Ovary (tissue), 9 donors: ENCODE results near the gene F2RL2. TPM values are rescaled to one million over a fixed set of nuclear protein-coding genes. Genes with fewer than 3 reads are reported as not detected.

Experiments used
- DNase-seq, 5 donors: peaks; one replicate each; pipeline ENCODE4 v3.0.0-alpha.2; 2019 to 2020
- H3K27ac ChIP-seq, 2 donors: fragments of 200-600 bp; one replicate each; pipeline versions ENCODE4 v1.5.1 to v1.8.0; 2019 to 2022
- H3K27me3 ChIP-seq: fragments of 200-600 bp; one replicate; pipeline ENCODE4 v1.8.0; 2022
- H3K36me3 ChIP-seq: fragments of 200-600 bp; sonication (generic); one replicate; pipeline ENCODE4 v1.5.1; 2019
- H3K4me1 ChIP-seq: one replicate; pipeline ENCODE4 v1.8.1; 2013; ENCODE audit warnings: mild to moderate bottlenecking, moderate library complexity; ENCODE audit not compliant: insufficient read depth
- H3K4me3 ChIP-seq: fragments of 200-600 bp; sonication (generic); one replicate; pipeline ENCODE4 v1.5.1; 2017
- H3K9me3 ChIP-seq, 2 donors: fragments of 200-600 bp in 1 of 2; sonication (generic) in 1 of 2; one replicate each; pipeline versions ENCODE4 v1.5.1 to v1.8.1; 2013 to 2019; ENCODE audit warnings: mild to moderate bottlenecking in 1 of 2, moderate library complexity in 1 of 2
- EP300 ChIP-seq: sonication (generic); formaldehyde crosslinking; IDR thresholded peaks from one replicate; pipeline ENCODE4 v1.6.1; 2017; ENCODE audit warnings: antibody characterized with exemption
- POLR2A ChIP-seq: fragments of 450-650 bp; IDR thresholded peaks from one replicate; pipeline ENCODE4 v1.6.1; 2017; ENCODE audit warnings: antibody characterized with exemption, mild to moderate bottlenecking, moderate library complexity
- WGBS, 3 donors: extraction: QIAGEN DNeasy Blood & Tissue Kit in 1 of 3; methylation state at CpG; one replicate each; pipeline versions ENCODE4 v1.1.5 to v1.1.7; 2013 to 2017; 5-methylcytosine and 5-hydroxymethylcytosine counted together
- intact Hi-C, 4 donors: fragments of 100-400 bp; cut with DNase I; formaldehyde crosslinking; loops; one replicate each; pipeline versions ENCODE4 v1.11.0 to v1.15.1; 2022 to 2023
- polyA plus RNA-seq, 2 donors: library from polyadenylated mRNA; stranded (reverse); fragments of 200-250 nt in 1 of 2; fragments of 350-450 nt in 1 of 2; fragmentation: Illumina TruSeq in 1 of 2; extraction: RNeasy Lipid Tissue Mini Kit (QIAGEN cat#74804) in 1 of 2; gene quantifications; one replicate each; pipeline ENCODE4 v1.2.3, GENCODE V29; 2013 to 2014
- total RNA-seq, 7 donors: library from RNA; depleted of rRNA in 2 of 7; stranded (reverse); fragments of >200 nt in 2 of 7; fragmentation: NEBNext Ultra II Directional in 3 of 7; extraction: Animal tissue kit (Norgen Biotek cat#: 25700) in 3 of 7; gene quantifications; one replicate each; pipeline versions ENCODE4 v1.1.0 to v1.2.4, GENCODE V29; 2016 to 2023
- TF ChIP-seq, protein P1 (sequence below), 3 donors: fragments of 450-650 bp in 2 of 3; fragments of 200-600 bp in 1 of 3; IDR thresholded peaks; one replicate each; pipeline versions ENCODE4 v1.5.1 to v1.8.0; 2016 to 2022; ENCODE audit warnings: antibody characterized with exemption in 3 of 3, mild to moderate bottlenecking in 1 of 3
- donor health status: DM: no; HTN: no; CAD: no; lungs with moderate emphysema.
- donor health status: DM: no; HTN: no; CAD: no.
- donor health status: Bipolar disorder and iron deficiency.
- donor health status: DM: yes; HTN: yes; CAD: no.
- donor health status: DM: no; HTN: no; CAD: no.
- donor health status: DM: yes; HTN: yes; CAD: no.

The F2RL2 gene
- total and polyA plus RNA-seq, 9 donors, result 0.06 to 0.97 (median 0.15) TPM; not detected in 4

DNA sequence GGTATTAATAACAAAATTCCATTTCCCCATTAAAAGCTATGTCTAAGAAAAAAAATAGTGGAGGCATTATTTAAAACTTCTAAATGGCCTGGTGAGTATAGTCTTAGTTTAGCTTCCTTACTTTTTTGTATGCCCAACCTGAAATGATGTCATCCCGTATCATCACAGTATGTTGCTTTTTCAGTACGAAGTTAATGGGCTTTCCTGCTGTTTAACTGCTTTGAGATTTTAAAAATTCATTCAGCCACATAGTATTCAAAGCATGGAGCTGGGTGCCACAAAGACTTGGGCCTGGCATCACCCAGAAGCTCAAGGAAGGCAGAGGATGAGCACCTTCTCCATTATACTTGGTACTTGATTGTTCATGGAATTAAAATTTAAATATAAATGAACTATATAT lies 7.4 kb downstream of the F2RL2 start:
- DNase-seq, result no peak
- Histone ChIP-seq H3K4me3 (no peak overlapping the region), H3K36me3 (no peaks in the 10 kb centered on the region), H3K27me3 (no peaks in the 10 kb centered on the region), H3K9me3 (no peaks in the 10 kb centered on the region), H3K4me1 (no peaks in the 10 kb centered on the region), H3K27ac (no peak overlapping the region)
- intact Hi-C loops, result no loop called here
- TF ChIP-seq, protein P1, sequence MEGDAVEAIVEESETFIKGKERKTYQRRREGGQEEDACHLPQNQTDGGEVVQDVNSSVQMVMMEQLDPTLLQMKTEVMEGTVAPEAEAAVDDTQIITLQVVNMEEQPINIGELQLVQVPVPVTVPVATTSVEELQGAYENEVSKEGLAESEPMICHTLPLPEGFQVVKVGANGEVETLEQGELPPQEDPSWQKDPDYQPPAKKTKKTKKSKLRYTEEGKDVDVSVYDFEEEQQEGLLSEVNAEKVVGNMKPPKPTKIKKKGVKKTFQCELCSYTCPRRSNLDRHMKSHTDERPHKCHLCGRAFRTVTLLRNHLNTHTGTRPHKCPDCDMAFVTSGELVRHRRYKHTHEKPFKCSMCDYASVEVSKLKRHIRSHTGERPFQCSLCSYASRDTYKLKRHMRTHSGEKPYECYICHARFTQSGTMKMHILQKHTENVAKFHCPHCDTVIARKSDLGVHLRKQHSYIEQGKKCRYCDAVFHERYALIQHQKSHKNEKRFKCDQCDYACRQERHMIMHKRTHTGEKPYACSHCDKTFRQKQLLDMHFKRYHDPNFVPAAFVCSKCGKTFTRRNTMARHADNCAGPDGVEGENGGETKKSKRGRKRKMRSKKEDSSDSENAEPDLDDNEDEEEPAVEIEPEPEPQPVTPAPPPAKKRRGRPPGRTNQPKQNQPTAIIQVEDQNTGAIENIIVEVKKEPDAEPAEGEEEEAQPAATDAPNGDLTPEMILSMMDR (IDR thresholded peaks at IDR 0.05), result no peak
- no peak for TF ChIP-seq POLR2A
- TF ChIP-seq EP300, result no peak
- WGBS, 3 donors, result 83 to 88% (median 85%) methylated on average over 2 of the region's 2 CpGs

DNA sequence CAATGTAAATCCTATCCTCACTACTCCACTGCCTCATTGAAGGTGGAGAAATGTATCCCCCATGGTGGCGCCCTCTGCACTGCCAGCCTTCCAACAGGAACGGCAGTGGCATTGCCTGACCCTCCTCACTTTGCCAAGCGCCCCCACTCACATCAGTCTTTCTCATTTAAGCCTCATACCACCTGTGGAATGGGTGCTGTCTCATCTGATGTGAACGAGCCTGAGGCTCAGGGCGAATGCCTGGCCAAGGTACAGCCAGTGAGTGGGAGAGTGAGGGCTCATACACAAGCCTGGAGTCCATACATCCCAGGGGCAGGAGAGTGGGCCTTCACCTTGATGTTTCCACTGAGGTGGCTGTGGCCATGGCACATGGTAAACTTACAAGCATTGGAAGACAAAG lies 10.3 kb downstream of the F2RL2 start:
- no peaks in the 10 kb centered on the region for H3K9me3 ChIP-seq
- 71 to 88% (median 82%) methylated on average over 5 of the region's 5 CpGs for WGBS, 3 donors
- TF ChIP-seq, protein P1 (IDR thresholded peaks at IDR 0.05), result no peak
- TF ChIP-seq POLR2A, result no peak
- H3K4me3 ChIP-seq, result no peak overlapping the region
- H3K27ac ChIP-seq, result no peak overlapping the region
- intact Hi-C loops, result no loop called here
- H3K27me3 ChIP-seq, result no peaks in the 10 kb centered on the region
- no peak for DNase-seq
- no peaks in the 10 kb centered on the region for H3K36me3 ChIP-seq
- H3K4me1 ChIP-seq, result no peaks in the 10 kb centered on the region

DNA sequence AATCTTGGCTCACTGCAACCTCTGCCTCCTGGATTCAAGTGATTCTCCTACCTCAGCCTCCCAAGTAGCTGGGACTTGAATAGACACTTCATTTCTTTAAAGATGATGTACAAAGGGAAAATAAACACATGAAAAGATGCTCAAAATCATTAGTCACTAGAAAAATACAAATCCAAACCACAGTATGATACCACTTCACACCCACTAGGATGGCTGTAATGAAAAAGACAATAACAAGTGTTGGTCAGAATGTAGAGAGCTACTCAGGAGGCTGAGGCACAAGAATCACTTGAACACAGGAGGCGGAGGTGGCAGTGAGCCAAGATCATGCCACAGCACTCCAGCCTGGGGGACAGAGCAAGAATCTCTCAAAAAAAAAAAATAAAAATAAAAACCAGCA lies 13.0 kb downstream of the F2RL2 start:
- no peak for DNase-seq
- no peak overlapping the region for H3K27ac ChIP-seq
- H3K4me3 ChIP-seq, result no peak overlapping the region
- peaks cover 3% of the 10 kb centered on the region for H3K4me1 ChIP-seq
- 86 to 93% (median 88%) methylated on average over 1 of the region's 1 CpG for WGBS, 3 donors
- intact Hi-C loops, result no loop called here
- no peaks in the 10 kb centered on the region for H3K36me3 ChIP-seq
- no peaks in the 10 kb centered on the region for H3K27me3 ChIP-seq
- TF ChIP-seq POLR2A (no peak), EP300 (no peak)
- TF ChIP-seq, protein P1 (IDR thresholded peaks at IDR 0.05), result no peak
- no peaks in the 10 kb centered on the region for H3K9me3 ChIP-seq

DNA sequence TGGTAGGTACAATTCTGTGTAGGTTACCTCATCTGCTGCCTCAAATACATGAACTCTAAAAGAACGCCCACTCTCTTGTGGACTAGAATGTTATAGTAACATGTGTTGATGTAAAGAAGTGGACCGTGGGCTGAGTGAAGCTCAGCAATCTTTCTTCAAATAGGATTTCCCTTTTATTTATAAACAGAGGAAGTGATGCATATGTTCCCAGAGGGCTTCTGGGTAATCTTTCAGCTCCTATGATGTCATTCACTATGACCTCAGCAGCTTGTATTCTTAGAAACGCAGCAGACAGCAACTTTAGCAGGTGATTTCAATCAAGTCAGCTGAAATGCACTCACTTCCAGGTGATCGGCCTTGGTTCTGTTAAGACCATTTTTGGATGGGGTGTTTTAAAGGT lies 14.4 kb downstream of the F2RL2 start:
- Histone ChIP-seq H3K4me3 (no peak overlapping the region), H3K27ac (no peak overlapping the region), H3K36me3 (no peaks in the 10 kb centered on the region), H3K27me3 (no peaks in the 10 kb centered on the region), H3K9me3 (no peaks in the 10 kb centered on the region), H3K4me1 (peaks cover 3% of the 10 kb centered on the region)
- TF ChIP-seq, protein P1 (IDR thresholded peaks at IDR 0.05), result no peak
- no peak for TF ChIP-seq POLR2A
- no peak for TF ChIP-seq EP300
- no peak for DNase-seq
- WGBS, 3 donors, result 56 to 64% (median 61%) methylated on average over 4 of the region's 4 CpGs
- intact Hi-C loops, result no loop called here

DNA sequence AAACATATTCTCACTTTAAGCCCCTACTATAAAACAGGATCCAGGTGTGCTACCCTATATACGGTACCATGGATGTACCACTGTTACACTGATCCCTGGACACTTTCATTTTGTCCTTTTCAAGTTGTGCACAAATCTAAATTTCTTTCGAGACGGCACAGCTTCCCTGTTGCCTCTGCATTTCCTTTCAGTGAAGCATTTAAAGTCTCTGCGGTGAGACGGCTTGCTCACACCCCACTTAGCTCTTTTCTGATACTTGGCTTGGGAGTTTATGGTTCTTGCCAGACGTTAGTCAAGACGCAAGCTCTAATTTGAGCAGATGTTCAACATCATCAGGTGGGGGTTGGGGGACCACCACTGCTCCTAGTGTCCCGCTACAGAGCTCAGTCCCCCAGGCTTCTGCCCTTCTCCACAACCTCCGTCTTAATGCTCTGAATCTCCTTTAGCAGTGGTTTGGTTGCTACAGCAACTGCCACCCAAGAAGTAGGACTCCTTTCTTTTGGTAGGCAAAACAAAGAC lies 15.8 kb downstream of the F2RL2 start:
- WGBS, 3 donors, result 5 to 8% (median 5%) methylated on average over 9 of the region's 9 CpGs

More for the DNA sequence above, 15.8 kb downstream of the F2RL2 start:
- Histone ChIP-seq H3K4me1 (peaks cover 3% of the 10 kb centered on the region), H3K4me3 (no peak overlapping the region), H3K27ac (no peak overlapping the region), H3K36me3 (no peaks in the 10 kb centered on the region), H3K27me3 (no peaks in the 10 kb centered on the region), H3K9me3 (no peaks in the 10 kb centered on the region)
- intact Hi-C loops, result no loop called here
- peak in 1 of 5 donors; percentile 25 for DNase-seq
- no peak for TF ChIP-seq POLR2A
- TF ChIP-seq EP300, result no peak
- TF ChIP-seq, protein P1 (IDR thresholded peaks at IDR 0.05), result no peak
